ENCODE results near the gene ZNF750.

The ZNF750 gene

DNA sequence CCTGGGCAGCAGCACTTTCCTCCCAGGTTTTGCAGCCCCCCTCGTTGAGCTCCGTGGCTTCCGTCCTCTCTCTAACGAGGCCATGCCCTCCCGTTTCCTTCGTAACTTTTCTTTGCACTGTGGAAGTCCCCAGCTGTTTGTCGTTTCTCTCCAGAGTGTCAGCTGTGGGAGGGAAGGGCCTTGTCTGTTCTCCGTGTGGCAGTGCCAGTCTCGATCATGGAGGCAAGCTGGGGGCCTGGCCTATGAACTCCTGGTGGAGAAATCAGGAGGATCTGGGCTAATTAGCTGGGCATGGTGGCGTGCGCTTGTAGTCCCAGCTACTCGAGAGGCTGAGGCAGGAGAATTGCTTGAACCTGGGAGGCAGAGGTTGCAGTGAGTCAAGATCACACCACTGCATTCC lies 59.6 kb downstream of the ZNF750 start (continued):
- TF ChIP-seq, protein P1, sequence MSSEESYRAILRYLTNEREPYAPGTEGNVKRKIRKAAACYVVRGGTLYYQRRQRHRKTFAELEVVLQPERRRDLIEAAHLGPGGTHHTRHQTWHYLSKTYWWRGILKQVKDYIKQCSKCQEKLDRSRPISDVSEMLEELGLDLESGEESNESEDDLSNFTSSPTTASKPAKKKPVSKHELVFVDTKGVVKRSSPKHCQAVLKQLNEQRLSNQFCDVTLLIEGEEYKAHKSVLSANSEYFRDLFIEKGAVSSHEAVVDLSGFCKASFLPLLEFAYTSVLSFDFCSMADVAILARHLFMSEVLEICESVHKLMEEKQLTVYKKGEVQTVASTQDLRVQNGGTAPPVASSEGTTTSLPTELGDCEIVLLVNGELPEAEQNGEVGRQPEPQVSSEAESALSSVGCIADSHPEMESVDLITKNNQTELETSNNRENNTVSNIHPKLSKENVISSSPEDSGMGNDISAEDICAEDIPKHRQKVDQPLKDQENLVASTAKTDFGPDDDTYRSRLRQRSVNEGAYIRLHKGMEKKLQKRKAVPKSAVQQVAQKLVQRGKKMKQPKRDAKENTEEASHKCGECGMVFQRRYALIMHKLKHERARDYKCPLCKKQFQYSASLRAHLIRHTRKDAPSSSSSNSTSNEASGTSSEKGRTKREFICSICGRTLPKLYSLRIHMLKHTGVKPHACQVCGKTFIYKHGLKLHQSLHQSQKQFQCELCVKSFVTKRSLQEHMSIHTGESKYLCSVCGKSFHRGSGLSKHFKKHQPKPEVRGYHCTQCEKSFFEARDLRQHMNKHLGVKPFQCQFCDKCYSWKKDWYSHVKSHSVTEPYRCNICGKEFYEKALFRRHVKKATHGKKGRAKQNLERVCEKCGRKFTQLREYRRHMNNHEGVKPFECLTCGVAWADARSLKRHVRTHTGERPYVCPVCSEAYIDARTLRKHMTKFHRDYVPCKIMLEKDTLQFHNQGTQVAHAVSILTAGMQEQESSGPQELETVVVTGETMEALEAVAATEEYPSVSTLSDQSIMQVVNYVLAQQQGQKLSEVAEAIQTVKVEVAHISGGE (tag by site-specific recombination; conservative IDR thresholded peaks at IDR 0.05; ENCODE audit: low read depth): no peak
- TF ChIP-seq ZNF324 (tag by site-specific recombination; IDR thresholded peaks at IDR 0.05) (no peak), ZNF292 (tag by site-specific recombination; IDR thresholded peaks at IDR 0.05; ENCODE audit: borderline replicate concordance, low read depth) (no peak), ZBTB17 (tag by site-specific recombination; IDR thresholded peaks at IDR 0.05) (no peak), ZNF157 (tag by site-specific recombination; IDR thresholded peaks at IDR 0.05) (no peak), ZNF23 (tag by site-specific recombination; IDR thresholded peaks at IDR 0.05; ENCODE audit: borderline replicate concordance) (no peak), BCL11A (tag by site-specific recombination; IDR thresholded peaks at IDR 0.05; ENCODE audit: low read depth) (no peak), ZNF660 (tag by site-specific recombination; IDR thresholded peaks at IDR 0.05) (no peak)
- TF ChIP-seq, protein P2, sequence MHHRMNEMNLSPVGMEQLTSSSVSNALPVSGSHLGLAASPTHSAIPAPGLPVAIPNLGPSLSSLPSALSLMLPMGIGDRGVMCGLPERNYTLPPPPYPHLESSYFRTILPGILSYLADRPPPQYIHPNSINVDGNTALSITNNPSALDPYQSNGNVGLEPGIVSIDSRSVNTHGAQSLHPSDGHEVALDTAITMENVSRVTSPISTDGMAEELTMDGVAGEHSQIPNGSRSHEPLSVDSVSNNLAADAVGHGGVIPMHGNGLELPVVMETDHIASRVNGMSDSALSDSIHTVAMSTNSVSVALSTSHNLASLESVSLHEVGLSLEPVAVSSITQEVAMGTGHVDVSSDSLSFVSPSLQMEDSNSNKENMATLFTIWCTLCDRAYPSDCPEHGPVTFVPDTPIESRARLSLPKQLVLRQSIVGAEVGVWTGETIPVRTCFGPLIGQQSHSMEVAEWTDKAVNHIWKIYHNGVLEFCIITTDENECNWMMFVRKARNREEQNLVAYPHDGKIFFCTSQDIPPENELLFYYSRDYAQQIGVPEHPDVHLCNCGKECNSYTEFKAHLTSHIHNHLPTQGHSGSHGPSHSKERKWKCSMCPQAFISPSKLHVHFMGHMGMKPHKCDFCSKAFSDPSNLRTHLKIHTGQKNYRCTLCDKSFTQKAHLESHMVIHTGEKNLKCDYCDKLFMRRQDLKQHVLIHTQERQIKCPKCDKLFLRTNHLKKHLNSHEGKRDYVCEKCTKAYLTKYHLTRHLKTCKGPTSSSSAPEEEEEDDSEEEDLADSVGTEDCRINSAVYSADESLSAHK (tag by site-specific recombination; IDR thresholded peaks at IDR 0.05): no peak

DNA sequence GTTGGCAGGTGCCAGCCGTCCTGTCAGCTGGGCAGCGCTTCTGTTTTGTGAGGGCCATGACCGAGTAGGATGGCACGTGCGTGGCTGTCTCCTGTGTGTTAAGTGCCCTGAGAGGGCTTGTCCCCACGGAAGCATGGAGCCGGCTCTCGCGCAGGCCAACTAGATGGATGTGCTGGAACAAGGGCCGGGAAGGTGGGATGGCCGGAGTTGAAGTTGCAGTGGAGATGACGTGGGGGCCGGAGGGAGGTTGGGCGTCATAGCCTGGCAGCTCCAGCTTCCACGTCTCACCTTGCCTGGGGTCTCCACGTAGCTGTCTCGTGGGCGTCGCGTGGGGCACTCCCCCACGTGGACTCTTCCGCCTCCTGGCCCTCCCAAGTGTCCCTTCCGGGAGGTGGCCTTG lies 60.3 kb downstream of the ZNF750 start:
- TF ChIP-seq ZNF274 (IDR thresholded peaks at IDR 0.05; ENCODE audit: low read length) (no peak), ZNF274 (tag by site-specific recombination; IDR thresholded peaks at IDR 0.05; ENCODE audit: borderline replicate concordance) (no peak), SETDB1 (IDR thresholded peaks at IDR 0.05; ENCODE audit: insufficient read length, low read length) (no peak), ZBTB8A (tag by site-specific recombination; IDR thresholded peaks at IDR 0.05) (no peak), ZNF529 (tag by site-specific recombination; IDR thresholded peaks at IDR 0.05; ENCODE audit: insufficient replicate concordance) (no peak), ZNF416 (tag by site-specific recombination; IDR thresholded peaks at IDR 0.05) (no peak), ZNF473 (tag by site-specific recombination; IDR thresholded peaks at IDR 0.05) (no peak), ZNF394 (tag by site-specific recombination; IDR thresholded peaks at IDR 0.05; ENCODE audit: borderline replicate concordance) (no peak), ZNF121 (tag by site-specific recombination; IDR thresholded peaks at IDR 0.05) (no peak), ZFP69B (tag by site-specific recombination; IDR thresholded peaks at IDR 0.05) (no peak), ZFP37 (tag by site-specific recombination; IDR thresholded peaks at IDR 0.05) (no peak), ZNF571 (tag by site-specific recombination; IDR thresholded peaks at IDR 0.05) (no peak), ZNF600 (tag by site-specific recombination; IDR thresholded peaks at IDR 0.05) (no peak)
- TF ChIP-seq, protein P3, sequence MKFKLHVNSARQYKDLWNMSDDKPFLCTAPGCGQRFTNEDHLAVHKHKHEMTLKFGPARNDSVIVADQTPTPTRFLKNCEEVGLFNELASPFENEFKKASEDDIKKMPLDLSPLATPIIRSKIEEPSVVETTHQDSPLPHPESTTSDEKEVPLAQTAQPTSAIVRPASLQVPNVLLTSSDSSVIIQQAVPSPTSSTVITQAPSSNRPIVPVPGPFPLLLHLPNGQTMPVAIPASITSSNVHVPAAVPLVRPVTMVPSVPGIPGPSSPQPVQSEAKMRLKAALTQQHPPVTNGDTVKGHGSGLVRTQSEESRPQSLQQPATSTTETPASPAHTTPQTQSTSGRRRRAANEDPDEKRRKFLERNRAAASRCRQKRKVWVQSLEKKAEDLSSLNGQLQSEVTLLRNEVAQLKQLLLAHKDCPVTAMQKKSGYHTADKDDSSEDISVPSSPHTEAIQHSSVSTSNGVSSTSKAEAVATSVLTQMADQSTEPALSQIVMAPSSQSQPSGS (tag by site-specific recombination; IDR thresholded peaks at IDR 0.05; ENCODE audit: low read depth): no peak
- TF ChIP-seq, protein P4, sequence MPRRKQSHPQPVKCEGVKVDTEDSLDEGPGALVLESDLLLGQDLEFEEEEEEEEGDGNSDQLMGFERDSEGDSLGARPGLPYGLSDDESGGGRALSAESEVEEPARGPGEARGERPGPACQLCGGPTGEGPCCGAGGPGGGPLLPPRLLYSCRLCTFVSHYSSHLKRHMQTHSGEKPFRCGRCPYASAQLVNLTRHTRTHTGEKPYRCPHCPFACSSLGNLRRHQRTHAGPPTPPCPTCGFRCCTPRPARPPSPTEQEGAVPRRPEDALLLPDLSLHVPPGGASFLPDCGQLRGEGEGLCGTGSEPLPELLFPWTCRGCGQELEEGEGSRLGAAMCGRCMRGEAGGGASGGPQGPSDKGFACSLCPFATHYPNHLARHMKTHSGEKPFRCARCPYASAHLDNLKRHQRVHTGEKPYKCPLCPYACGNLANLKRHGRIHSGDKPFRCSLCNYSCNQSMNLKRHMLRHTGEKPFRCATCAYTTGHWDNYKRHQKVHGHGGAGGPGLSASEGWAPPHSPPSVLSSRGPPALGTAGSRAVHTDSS (tag by site-specific recombination; IDR thresholded peaks at IDR 0.05): no peak
- TF ChIP-seq, protein P5, sequence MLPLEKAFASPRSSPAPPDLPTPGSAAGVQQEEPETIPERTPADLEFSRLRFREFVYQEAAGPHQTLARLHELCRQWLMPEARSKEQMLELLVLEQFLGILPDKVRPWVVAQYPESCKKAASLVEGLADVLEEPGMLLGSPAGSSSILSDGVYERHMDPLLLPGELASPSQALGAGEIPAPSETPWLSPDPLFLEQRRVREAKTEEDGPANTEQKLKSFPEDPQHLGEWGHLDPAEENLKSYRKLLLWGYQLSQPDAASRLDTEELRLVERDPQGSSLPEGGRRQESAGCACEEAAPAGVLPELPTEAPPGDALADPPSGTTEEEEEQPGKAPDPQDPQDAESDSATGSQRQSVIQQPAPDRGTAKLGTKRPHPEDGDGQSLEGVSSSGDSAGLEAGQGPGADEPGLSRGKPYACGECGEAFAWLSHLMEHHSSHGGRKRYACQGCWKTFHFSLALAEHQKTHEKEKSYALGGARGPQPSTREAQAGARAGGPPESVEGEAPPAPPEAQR (tag by site-specific recombination; IDR thresholded peaks at IDR 0.05): no peak
- POLR2A ChIA-PET: no interaction called here
- CTCF ChIA-PET: interaction anchor here (0.6 to 1.4 kb wide), 4 partner anchors 11 to 428 kb away, joined by 3 to 4 read pairs (median 3); no protein-coding TSS in a partner anchor
- Histone ChIP-seq H3K4me1 (ENCODE audit: control insufficient read depth, insufficient read depth, low read length) (no peaks in the 10 kb centered on the region), H3K27ac (ENCODE audit: extremely low read depth, low read depth, low read length) (no peak overlapping the region), H3K36me3 (ENCODE audit: control insufficient read depth in 2 of 2, insufficient read depth in 1 of 2, low read length in 2 of 2) (peaks cover 21 to 47% of the 10 kb centered on the region in 2 experiments; a peak in 2 of 3 replicates), H3K9me3 (ENCODE audit: control insufficient read depth, insufficient read depth, low read depth, low read length) (no peaks in the 10 kb centered on the region), H3K4me3 (ENCODE audit: low read depth, low read length) (no peak overlapping the region)

Data from HEK293 (cell line).